PC-9 (cell line): Measurements from ENCODE around the gene MCF2L. TPM values are rescaled to one million over a fixed set of nuclear protein-coding genes. Genes with fewer than 3 reads are reported as not detected.
A peak's percentile ranks its signal among the peaks of the same experiment; 100 is the strongest.
"Not testable (repeated sequence)": the region's sequence is repeated elsewhere in the genome, so short reads cannot be mapped to it uniquely, and the experiment has no call there.

Experiments used
- BruUV-seq: library from RNA; stranded (reverse); fragments of 400-500 nt; replicated peaks from 2 replicates; lab custom pipeline; 2021; lab: Mats Ljungman, UMichigan
- CTCF ChIA-PET: fragments of 300-600 bp; sonication (Branson Sonifier 250); formaldehyde crosslinking; loops from one replicate; lab custom pipeline; 2022; ENCODE audit warnings: antibody characterized with exemption; lab: Charles Lee
- POLR2A ChIA-PET: fragments of 300-600 bp; sonication (Branson Sonifier 250); formaldehyde crosslinking; loops from one replicate; lab custom pipeline; 2022; ENCODE audit warnings: antibody characterized with exemption; ENCODE audit not compliant: unreplicated experiment; lab: Charles Lee
- DNase-seq, 2 experiments: peaks; one replicate each; pipeline versions ENCODE4 v3.0.0 to v3.0.0-alpha.2; 2015 to 2022; ENCODE audit warnings: mixed read lengths in 1 of 2
- H2AFZ ChIP-seq: fragments of 200-600 bp; sonication (generic); 2 replicates; pipeline ENCODE4 v1.8.1; 2017; ENCODE audit warnings: antibody characterized with exemption
- H3F3A ChIP-seq: fragments of 200-600 bp; sonication (generic); 2 replicates; pipeline ENCODE4 v1.8.1; 2017; ENCODE audit warnings: antibody characterized with exemption, mild to moderate bottlenecking, low read depth; ENCODE audit not compliant: insufficient read depth
- H3K27ac ChIP-seq: fragments of 200-600 bp; sonication (generic); 2 replicates; pipeline ENCODE4 v1.6.1; 2016; ENCODE audit warnings: mixed run types
- H3K27me3 ChIP-seq: fragments of 200-600 bp; sonication (generic); 2 replicates; pipeline ENCODE4 v1.6.1; 2016; ENCODE audit warnings: low read depth, mixed run types; ENCODE audit not compliant: insufficient read depth
- H3K36me3 ChIP-seq: fragments of 200-600 bp; sonication (generic); 2 replicates; pipeline ENCODE4 v1.6.1; 2016; ENCODE audit warnings: low read depth, mixed run types
- H3K4me1 ChIP-seq: fragments of 200-600 bp; sonication (generic); replicated peaks from 2 replicates; pipeline ENCODE4 v1.6.1; 2016; ENCODE audit warnings: mixed run types; ENCODE audit not compliant: insufficient read depth
- H3K4me2 ChIP-seq: fragments of 200-600 bp; sonication (generic); 2 replicates; pipeline ENCODE4 v1.6.1; 2017; ENCODE audit warnings: mixed run types
- H3K4me3 ChIP-seq: fragments of 200-600 bp; sonication (generic); 2 replicates; pipeline ENCODE4 v1.6.1; 2016; ENCODE audit warnings: mixed run types
- H3K79me2 ChIP-seq: fragments of 200-600 bp; sonication (generic); 2 replicates; pipeline ENCODE4 v1.6.1; 2017; ENCODE audit warnings: low read depth, mixed run types
- H3K9me2 ChIP-seq: fragments of 200-600 bp; sonication (generic); 2 replicates; pipeline ENCODE4 v1.8.1; 2017; ENCODE audit warnings: mild to moderate bottlenecking; ENCODE audit not compliant: insufficient read depth
- H3K9me3 ChIP-seq: fragments of 200-600 bp; sonication (generic); 2 replicates; pipeline ENCODE4 v1.8.1; 2016; ENCODE audit warnings: low read depth; ENCODE audit not compliant: insufficient read depth
- H4K20me1 ChIP-seq: fragments of 200-600 bp; sonication (generic); 2 replicates; pipeline ENCODE4 v1.8.1; 2017; ENCODE audit not compliant: insufficient read depth
- EZH2 ChIP-seq: fragments of 200-600 bp; sonication (generic); IDR thresholded peaks from 2 replicates; pipeline ENCODE4 v1.8.0; 2017; ENCODE audit warnings: antibody characterized with exemption, low read depth
- intact Hi-C: fragments of 100-400 bp; cut with micrococcal nuclease; formaldehyde crosslinking; loops from one replicate; pipeline ENCODE4 v1.10.0; 2022; ENCODE audit not compliant: unreplicated experiment
- total RNA-seq: library from RNA; stranded (reverse); gene quantifications from 2 replicates; pipeline ENCODE4 v1.2.3, GENCODE V29; 2021
- TF ChIP-seq, protein P1 (sequence below): fragments of 200-600 bp; sonication (generic); conservative IDR thresholded peaks from 2 replicates; pipeline ENCODE4 v1.6.1; 2017; ENCODE audit warnings: mixed run types, antibody characterized with exemption, mild to moderate bottlenecking, moderate library complexity

Gene MCF2L
- total RNA-seq, 1 experiment from 2014 or later = 28.2 TPM

DNA sequence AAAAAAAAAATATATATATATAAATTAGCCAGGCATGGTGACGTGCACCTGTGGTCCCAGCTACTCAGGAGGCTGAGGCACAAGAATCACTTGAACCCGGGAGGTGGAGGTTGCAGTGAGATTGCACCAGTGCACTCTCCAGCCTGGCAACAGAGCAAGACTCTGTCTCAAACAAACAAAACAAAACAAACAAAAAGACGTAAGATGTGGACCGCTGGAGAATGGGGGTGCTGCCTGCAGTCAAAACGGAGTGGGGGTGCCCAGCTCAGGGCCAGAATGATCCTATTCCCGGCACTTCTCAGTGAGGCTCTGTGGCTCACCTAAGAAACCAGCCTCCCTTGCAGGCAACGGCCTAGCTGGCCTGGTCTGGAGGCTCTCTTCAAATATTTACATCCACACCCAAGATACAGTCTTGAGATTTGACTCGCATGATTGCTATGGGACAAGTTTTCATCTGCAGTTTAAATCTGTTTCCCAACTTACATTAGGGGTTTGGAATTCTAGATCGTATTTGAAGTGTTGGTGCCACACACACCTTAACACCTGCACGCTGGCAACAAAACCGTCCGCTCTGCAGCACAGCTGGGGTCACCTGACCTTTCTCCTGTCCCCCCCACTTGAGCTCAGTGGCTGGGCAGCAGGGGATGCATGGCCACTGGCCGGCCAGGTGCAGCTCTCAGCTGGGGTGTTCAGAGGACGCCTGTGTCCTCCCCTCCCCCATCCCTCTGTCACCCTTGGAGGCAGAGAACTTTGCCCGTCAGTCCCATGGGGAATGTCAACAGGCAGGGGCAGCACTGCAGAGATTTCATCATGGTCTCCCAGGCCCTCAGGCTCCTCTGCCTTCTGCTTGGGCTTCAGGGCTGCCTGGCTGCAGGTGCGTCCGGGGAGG lies 136.3 kb downstream of the MCF2L start, which contains the start of gene F7:
Gene F7 (plus strand): TSS at position 760 of the 889 bp plus-strand sequence. CDS start 51 bp downstream, at position 811.
- no peaks in the 10 kb centered on the region for H3K36me3 ChIP-seq

DNA sequence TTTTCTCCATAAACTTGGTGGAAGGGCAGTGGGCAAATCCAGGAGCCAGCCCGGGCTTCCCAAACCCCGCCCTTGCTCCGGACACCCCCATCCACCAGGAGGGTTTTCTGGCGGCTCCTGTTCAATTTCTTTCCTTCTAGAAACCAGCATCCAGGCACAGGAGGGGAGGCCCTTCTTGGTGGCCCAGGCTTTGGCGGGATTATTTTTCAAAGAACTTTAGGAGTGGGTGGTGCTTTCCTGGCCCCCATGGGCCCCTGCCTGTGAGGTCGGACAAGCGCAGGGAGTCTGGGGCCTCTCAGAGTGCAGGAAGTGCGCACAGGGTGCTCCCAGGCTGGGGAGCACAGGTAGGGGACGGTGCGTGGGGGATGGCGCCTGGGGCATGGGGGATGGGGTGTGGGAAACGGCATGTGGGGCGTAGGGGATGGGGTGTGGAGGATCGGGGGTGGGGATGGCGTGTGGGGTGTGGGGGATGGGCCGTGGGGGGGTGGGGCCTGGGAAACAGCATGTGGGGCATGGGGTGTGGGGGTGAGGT lies 137.0 kb downstream of the MCF2L start:
- no peak overlapping the region for H2AFZ ChIP-seq
- peaks cover 8% of the 10 kb centered on the region for H3K4me1 ChIP-seq
- H3K9me3 ChIP-seq = no peaks in the 10 kb centered on the region
- H3K9me2 ChIP-seq = no peaks in the 10 kb centered on the region
- H3K36me3 ChIP-seq = no peaks in the 10 kb centered on the region
- no peak overlapping the region for H3K4me3 ChIP-seq
- H4K20me1 ChIP-seq = no peaks in the 10 kb centered on the region; the same call in 1 of the 2 replicates
- H3K27ac ChIP-seq = no peak overlapping the region
- H3F3A ChIP-seq = peaks cover 19% of the 10 kb centered on the region
- POLR2A ChIA-PET = no interaction called here
- CTCF ChIA-PET = no interaction called here
- no peak for DNase-seq
- H3K79me2 ChIP-seq = no peaks in the 10 kb centered on the region
- peak overlapping the region; percentile 48; the same call in 1 of the 2 replicates for H3K4me2 ChIP-seq
- BruUV-seq = no TSS peak
- TF ChIP-seq, protein P1, sequence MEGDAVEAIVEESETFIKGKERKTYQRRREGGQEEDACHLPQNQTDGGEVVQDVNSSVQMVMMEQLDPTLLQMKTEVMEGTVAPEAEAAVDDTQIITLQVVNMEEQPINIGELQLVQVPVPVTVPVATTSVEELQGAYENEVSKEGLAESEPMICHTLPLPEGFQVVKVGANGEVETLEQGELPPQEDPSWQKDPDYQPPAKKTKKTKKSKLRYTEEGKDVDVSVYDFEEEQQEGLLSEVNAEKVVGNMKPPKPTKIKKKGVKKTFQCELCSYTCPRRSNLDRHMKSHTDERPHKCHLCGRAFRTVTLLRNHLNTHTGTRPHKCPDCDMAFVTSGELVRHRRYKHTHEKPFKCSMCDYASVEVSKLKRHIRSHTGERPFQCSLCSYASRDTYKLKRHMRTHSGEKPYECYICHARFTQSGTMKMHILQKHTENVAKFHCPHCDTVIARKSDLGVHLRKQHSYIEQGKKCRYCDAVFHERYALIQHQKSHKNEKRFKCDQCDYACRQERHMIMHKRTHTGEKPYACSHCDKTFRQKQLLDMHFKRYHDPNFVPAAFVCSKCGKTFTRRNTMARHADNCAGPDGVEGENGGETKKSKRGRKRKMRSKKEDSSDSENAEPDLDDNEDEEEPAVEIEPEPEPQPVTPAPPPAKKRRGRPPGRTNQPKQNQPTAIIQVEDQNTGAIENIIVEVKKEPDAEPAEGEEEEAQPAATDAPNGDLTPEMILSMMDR = no peak
- TF ChIP-seq EZH2 = no peak
- H3K27me3 ChIP-seq = no peaks in the 10 kb centered on the region
- intact Hi-C loops = no loop called here

More for the DNA sequence above, 136.3 kb downstream of the MCF2L start, which contains the start of gene F7:
- no peak within 1 kb of the TSS for H3K4me3 ChIP-seq
- H3K79me2 ChIP-seq = no peaks in the 10 kb centered on the region
- DNase-seq = peak in 1 of 2 experiments; percentile 61
- intact Hi-C loops = no loop called here
- no peaks in the 10 kb centered on the region for H3K9me2 ChIP-seq
- peaks cover 8% of the 10 kb centered on the region for H3K4me1 ChIP-seq
- no peak for TF ChIP-seq EZH2
- TF ChIP-seq, protein P1 = no peak
- no peak within 1 kb of the TSS for H3K27ac ChIP-seq
- H3K9me3 ChIP-seq = no peaks in the 10 kb centered on the region
- POLR2A ChIA-PET = interaction anchor here (0.6 kb wide), 1 partner anchor 249 kb away, joined by 4 read pairs; no protein-coding TSS in a partner anchor
- no TSS peak for BruUV-seq
- H3K4me2 ChIP-seq = peak within 1 kb of the TSS; percentile 48
- CTCF ChIA-PET = no interaction called here
- no peaks in the 10 kb centered on the region for H3K27me3 ChIP-seq
- no peaks in the 10 kb centered on the region; the same call in 1 of the 2 replicates for H4K20me1 ChIP-seq
- H3F3A ChIP-seq = peaks cover 19% of the 10 kb centered on the region
- no peak within 1 kb of the TSS for H2AFZ ChIP-seq

DNA sequence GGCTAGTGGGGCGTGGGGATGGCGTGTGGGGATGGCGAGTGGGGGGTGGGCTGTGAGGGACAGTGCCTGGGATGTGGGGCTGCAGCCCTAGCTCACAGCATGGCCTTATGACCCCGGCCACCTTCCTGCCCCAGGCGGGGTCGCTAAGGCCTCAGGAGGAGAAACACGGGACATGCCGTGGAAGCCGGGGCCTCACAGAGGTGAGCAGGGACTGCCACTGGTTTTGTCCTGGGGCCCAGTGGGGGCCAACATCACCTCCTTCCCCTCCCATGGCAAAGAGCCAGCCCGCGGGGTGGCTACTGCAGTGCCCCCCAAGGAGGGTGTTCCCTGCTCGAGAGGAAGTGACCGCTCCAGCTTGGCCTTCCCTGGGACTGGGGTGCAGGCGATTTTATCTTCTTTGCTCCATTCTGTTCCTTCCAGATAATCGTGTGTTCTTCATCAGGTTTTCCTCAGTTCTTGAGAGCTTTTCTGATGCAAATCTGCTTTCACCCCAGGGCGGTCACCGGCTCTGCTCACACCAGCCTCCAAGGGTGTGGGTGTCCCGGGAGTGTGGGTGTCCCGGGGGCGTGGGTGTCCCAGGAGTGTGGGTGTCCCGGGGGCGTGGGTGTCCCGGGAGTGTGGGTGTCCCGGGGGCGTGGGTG lies 137.8 kb downstream of the MCF2L start:
- Histone ChIP-seq H3K27me3 (no peaks in the 10 kb centered on the region), H3K79me2 (no peaks in the 10 kb centered on the region), H4K20me1 (no peaks in the 10 kb centered on the region; the same call in 1 of the 2 replicates), H3K4me3 (no peak overlapping the region), H3K36me3 (no peaks in the 10 kb centered on the region), H3K9me2 (no peaks in the 10 kb centered on the region), H2AFZ (no peak overlapping the region), H3K9me3 (no peaks in the 10 kb centered on the region), H3K27ac (no peak overlapping the region), H3F3A (peaks cover 19% of the 10 kb centered on the region), H3K4me1 (peaks cover 8% of the 10 kb centered on the region), H3K4me2 (no peak overlapping the region)
- DNase-seq = no peak
- BruUV-seq = no TSS peak
- ChIA-PET CTCF (no interaction called here), POLR2A (no interaction called here)
- intact Hi-C loops = no loop called here
- TF ChIP-seq, protein P1 = no peak
- no peak for TF ChIP-seq EZH2

DNA sequence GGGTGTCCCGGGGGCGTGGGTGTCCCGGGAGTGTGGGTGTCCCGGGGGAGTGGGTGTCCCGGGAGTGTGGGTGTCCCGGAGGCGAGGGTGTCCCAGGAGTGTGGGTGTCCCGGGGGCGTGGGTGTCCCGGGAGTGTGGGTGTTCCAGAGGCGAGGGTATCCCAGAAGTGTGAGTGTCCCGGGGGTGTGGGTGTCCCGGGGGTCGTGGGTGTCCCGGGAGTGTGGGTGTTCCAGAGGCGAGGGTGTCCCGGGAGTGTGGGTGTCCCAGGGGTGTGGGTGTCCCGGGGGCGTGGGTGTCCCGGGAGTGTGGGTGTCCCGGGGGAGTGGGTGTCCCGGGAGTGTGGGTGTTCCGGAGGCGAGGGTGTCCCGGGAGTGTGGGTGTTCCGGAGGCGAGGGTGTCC lies 139.5 kb downstream of the MCF2L start:
- H3K4me2 ChIP-seq, H3K36me3 ChIP-seq, H3K27me3 ChIP-seq, H3K9me2 ChIP-seq, BruUV-seq, intact Hi-C loops, H3K4me1 ChIP-seq, H3K9me3 ChIP-seq, CTCF ChIA-PET, H4K20me1 ChIP-seq, H3K79me2 ChIP-seq, POLR2A ChIA-PET, H2AFZ ChIP-seq, H3K4me3 ChIP-seq, H3K27ac ChIP-seq, DNase-seq: not testable (repeated sequence)
- peaks cover 19% of the 10 kb centered on the region for H3F3A ChIP-seq
